ENCODE data around the gene RXRA.
A peak's percentile ranks its signal among the peaks of the same experiment; 100 is the strongest.

GRCh38 chr9:134399435-134400056 lies 73.3 kb downstream of the RXRA start:
- TF ChIP-seq CTCF (IDR thresholded peaks at IDR 0.05) (peak; percentile 52), ZFX (IDR thresholded peaks at IDR 0.05; ENCODE audit: borderline replicate concordance) (no peak)

Measured in 22Rv1 (cell line).